A549 (cell line): ENCODE results near the gene TOP2A. TPM values are rescaled to one million over a fixed set of nuclear protein-coding genes. Genes with fewer than 3 reads are reported as not detected.
A peak's percentile ranks its signal among the peaks of the same experiment; 100 is the strongest.

Experiments used
- ATAC-seq, 2 experiments: fragments of 200-7000 bp in 1 of 2; fragments of >200 bp in 1 of 2; cut with Nextera tagmentation in 1 of 2; cut with Tn5 transposase in 1 of 2; 3 replicates each; pipeline versions ENCODE4 v1.8.0 to v1.9.1; 2018 to 2020; ENCODE audit warnings: mild to moderate bottlenecking in 1 of 2, moderate library complexity in 1 of 2
- CTCF ChIA-PET: fragments of 300-600 bp; sonication (Branson Sonifier 250); formaldehyde crosslinking; extraction: SDS; loops from one replicate; lab custom pipeline; 2021; ENCODE audit warnings: antibody characterized with exemption, inconsistent platforms; lab: Yijun Ruan, JAX
- POLR2A ChIA-PET: fragments of 350-600 bp; formaldehyde crosslinking; extraction: SDS; loops from one replicate; lab custom pipeline; 2021; ENCODE audit warnings: antibody characterized with exemption, inconsistent platforms; lab: Yijun Ruan, JAX
- DNase-seq, 2 experiments: peaks; one replicate each; pipeline versions ENCODE4 v3.0.0 to v3.0.0-alpha.2; 2011 to 2016; ENCODE audit warnings: low read depth in 1 of 2, low spot score in 1 of 2
- FAIRE-seq: peaks from 2 replicates; lab custom pipeline; 2011; peaks lifted over from hg19 to GRCh38; lab: Jason Lieb, UNC
- H3K27ac ChIP-seq, 2 experiments: fragments of >200 bp; sonication (Bioruptor Twin); formaldehyde crosslinking; 3 replicates each; pipeline ENCODE4 v1.5.1; 2016 to 2017
- H3K4me1 ChIP-seq: fragments of >200 bp; sonication (Bioruptor Twin); formaldehyde crosslinking; 3 replicates; pipeline ENCODE4 v1.6.1; 2016
- H3K4me2 ChIP-seq: fragments of >200 bp; sonication (Bioruptor Twin); formaldehyde crosslinking; 3 replicates; pipeline ENCODE4 v1.6.1; 2016
- H3K4me3 ChIP-seq: fragments of >200 bp; sonication (Bioruptor Twin); formaldehyde crosslinking; 3 replicates; pipeline ENCODE4 v1.5.1; 2016
- H3K9me3 ChIP-seq: fragments of >200 bp; sonication (Bioruptor Twin); formaldehyde crosslinking; 3 replicates; pipeline ENCODE4 v1.6.1; 2016
- ATOH8 ChIP-seq: fragments of 250-450 bp; sonication (Bioruptor Pico); IDR thresholded peaks from 2 replicates; pipeline ENCODE4 v1.5.0; 2020; ENCODE audit warnings: low read depth, mild to moderate bottlenecking, moderate library complexity
- BCL3 ChIP-seq: fragments of >200 bp; sonication (Bioruptor Twin); formaldehyde crosslinking; IDR thresholded peaks from 3 replicates; pipeline ENCODE4 v1.6.1; 2016
- CEBPB ChIP-seq, 2 experiments: fragments of >200 bp in 1 of 2; sonication (Bioruptor Twin) in 1 of 2; formaldehyde crosslinking in 1 of 2; IDR thresholded peaks; 2 replicates each; pipeline ENCODE4 v1.6.1; 2012 to 2016
- CHD2 ChIP-seq: fragments of 150-350 bp; IDR thresholded peaks from 2 replicates; pipeline ENCODE4 v1.6.1; 2014; ENCODE audit warnings: low read length; ENCODE audit not compliant: partially characterized antibody
- E2F6 ChIP-seq: IDR thresholded peaks from 2 replicates; pipeline ENCODE4 v1.6.1; 2012; ENCODE audit warnings: low read depth, borderline replicate concordance
- FOSB ChIP-seq: fragments of 250-450 bp; sonication (Bioruptor Pico); IDR thresholded peaks from 2 replicates; pipeline ENCODE4 v1.5.0; 2020; ENCODE audit warnings: mild to moderate bottlenecking, moderate library complexity
- FOXS1 ChIP-seq: fragments of 250-450 bp; sonication (Bioruptor Pico); IDR thresholded peaks from 2 replicates; pipeline ENCODE4 v1.5.0; 2020; ENCODE audit warnings: mild to moderate bottlenecking, moderate library complexity
- HMGXB4 ChIP-seq: fragments of 250-450 bp; sonication (Bioruptor Pico); IDR thresholded peaks from 2 replicates; pipeline ENCODE4 v1.5.0; 2021; ENCODE audit warnings: mild to moderate bottlenecking, moderate library complexity, borderline replicate concordance
- HOXA7 ChIP-seq: fragments of 250-450 bp; sonication (Bioruptor Pico); IDR thresholded peaks from 2 replicates; pipeline ENCODE4 v1.5.0; 2020; ENCODE audit warnings: mild to moderate bottlenecking, moderate library complexity
- HOXB13 ChIP-seq: fragments of 250-450 bp; sonication (Bioruptor Pico); IDR thresholded peaks from 2 replicates; pipeline ENCODE4 v1.5.0; 2020; ENCODE audit warnings: low read depth, mild to moderate bottlenecking, moderate library complexity
- JUN ChIP-seq, 2 experiments: fragments of >200 bp; sonication (Bioruptor Twin); formaldehyde crosslinking; IDR thresholded peaks; 2 replicates in 1 of 2; 3 replicates in 1 of 2; pipeline ENCODE4 v1.6.1; 2016 to 2017
- MAZ ChIP-seq: fragments of 150-350 bp; IDR thresholded peaks from 2 replicates; pipeline ENCODE4 v1.6.1; 2014; ENCODE audit warnings: antibody characterized with exemption, low read depth, low read length, borderline replicate concordance
- PBX3 ChIP-seq: IDR thresholded peaks from 2 replicates; pipeline ENCODE4 v1.6.1; 2012
- POLR2AphosphoS2 ChIP-seq: conservative IDR thresholded peaks from 2 replicates; pipeline ENCODE4 v1.6.1; 2012; ENCODE audit warnings: low read length, improper control_type of control experiment, inconsistent platforms
- RARB ChIP-seq: fragments of 250-450 bp; sonication (Bioruptor Pico); IDR thresholded peaks from 2 replicates; pipeline ENCODE4 v1.8.0; 2021; ENCODE audit warnings: mild to moderate bottlenecking, moderate library complexity
- REST ChIP-seq: fragments of 200-600 bp; sonication (generic); IDR thresholded peaks from 2 replicates; pipeline ENCODE4 v1.6.1; 2016; ENCODE audit warnings: antibody characterized with exemption, mild to moderate bottlenecking, moderate library complexity
- SMC3 ChIP-seq: fragments of >200 bp; sonication (Bioruptor Twin); formaldehyde crosslinking; IDR thresholded peaks from 3 replicates; pipeline ENCODE4 v1.6.1; 2018; ENCODE audit warnings: inconsistent platforms
- TFCP2L1 ChIP-seq: fragments of 250-450 bp; sonication (Bioruptor Pico); IDR thresholded peaks from 2 replicates; pipeline ENCODE4 v1.5.0; 2021; ENCODE audit warnings: mild to moderate bottlenecking
- TP53 ChIP-seq: fragments of 250-450 bp; sonication (Bioruptor Pico); IDR thresholded peaks from 2 replicates; pipeline ENCODE4 v1.5.0; 2021; ENCODE audit warnings: mild to moderate bottlenecking, moderate library complexity
- ZC3H11A ChIP-seq: fragments of 450-650 bp; IDR thresholded peaks from 2 replicates; pipeline ENCODE4 v1.6.1; 2014; ENCODE audit warnings: antibody characterized with exemption, mild to moderate bottlenecking
- WGBS: methylation state at CpG from one replicate; pipeline ENCODE4 v1.1.6; 2017; ENCODE audit errors: missing lambda C conversion rate; 5-methylcytosine and 5-hydroxymethylcytosine counted together
- polyA plus RNA-seq, 4 experiments: library from polyadenylated mRNA; depleted of rRNA in 3 of 4; stranded (reverse); fragments of >200 nt; fragmentation: RNase III in 1 of 4; extraction: RNeasy Plus Mini Kit Qiagen cat#74134 plus additional on column Dnase treatment in 1 of 4; gene quantifications; 2 replicates in 3 of 4; 3 replicates in 1 of 4; pipeline ENCODE4 v1.2.3, GENCODE V29; 2011 to 2017

Gene TOP2A
- polyA plus RNA-seq, 2 of the 4 experiments (the other 2 are of a cell fraction), result 226 to 416 TPM

- peak overlapping the region; percentile 62; the same call in 2 of the 3 replicates for H3K4me2 ChIP-seq
- DNase-seq (peak in 1 of 2 experiments; percentile 76), FAIRE-seq (peak; percentile 73), ATAC-seq (peak; percentile 2 to 13; a peak in 4 of 6 replicates)
- peak; percentile 65; the same call in 1 of the 2 replicates for TF ChIP-seq TP53 (CRISPR knock-in tag)
- peak; percentile 74; the same call in 1 of the 2 replicates for TF ChIP-seq RARB
- no peak for TF ChIP-seq CEBPB (IDR thresholded peaks at IDR 0.05)
- peak in 1 of 2 experiments; percentile 24; a peak in 2 of 5 replicates for TF ChIP-seq JUN (IDR thresholded peaks at IDR 0.05)
- TF ChIP-seq REST, result no peak
- TF ChIP-seq MAZ, result no peak
- TF ChIP-seq ATOH8 (CRISPR knock-in tag), result 0 out of 2 replicates have a peak, but pooled peaks have one; percentile 13
- TF ChIP-seq POLR2AphosphoS2, result peak; percentile 39; the same call in 1 of the 2 replicates
- peak; percentile 97 for TF ChIP-seq HOXA7
- peak; percentile 88 for TF ChIP-seq FOSB (CRISPR knock-in tag)
- peak; percentile 73; the same call in 1 of the 2 replicates for TF ChIP-seq HOXB13 (CRISPR knock-in tag)
- TF ChIP-seq BCL3, result 0 out of 3 replicates have a peak, but pooled peaks have one; percentile 15
- 0 out of 2 replicates have a peak, but pooled peaks have one; percentile 18 for TF ChIP-seq E2F6
- H3K9me3 ChIP-seq, result no peaks in the 10 kb centered on the region
- 44% methylated on average over 11 of the region's 11 CpGs for WGBS
- peaks cover 59% of the 10 kb centered on the region for H3K4me1 ChIP-seq
- ChIA-PET CTCF (interaction anchor here (0.8 to 37.5 kb wide), 9 partner anchors 9 to 96 kb away, joined by 3 to 822 read pairs (median 25); partner anchors contain the start of gene IGFBP4), POLR2A (interaction anchor here (0.7 to 12.0 kb wide), 19 partner anchors 9 to 1199 kb away, joined by 3 to 177 read pairs (median 6); partner anchors contain the start of gene TOP2A)
- H3K4me3 ChIP-seq, result no peak overlapping the region
- peak overlapping the region; percentile 71 to 90 for H3K27ac ChIP-seq
Measured at GRCh38 chr17:40463122-40463550, 45.4 kb upstream of the TOP2A start.

GRCh38 chr17:40462343-40463121 lies 44.8 kb upstream of the TOP2A start:
- peak overlapping the region; percentile 71 to 90 for H3K27ac ChIP-seq
- peak in 1 of 2 experiments; percentile 60 for DNase-seq
- ATAC-seq, result peak; percentile 0 to 2; a peak in 4 of 6 replicates
- peak overlapping the region; percentile 62 for H3K4me2 ChIP-seq
- no peak for FAIRE-seq
- peaks cover 65% of the 10 kb centered on the region for H3K4me1 ChIP-seq
- ChIA-PET CTCF (interaction anchor here (0.8 to 37.5 kb wide), 8 partner anchors 8 to 97 kb away, joined by 3 to 822 read pairs (median 16); partner anchors contain the start of gene IGFBP4), POLR2A (interaction anchor here (0.5 to 12.0 kb wide), 15 partner anchors 10 to 349 kb away, joined by 3 to 177 read pairs (median 6); no protein-coding TSS in a partner anchor)
- H3K9me3 ChIP-seq, result no peaks in the 10 kb centered on the region
- 66% methylated on average over 7 of the region's 9 CpGs for WGBS
- H3K4me3 ChIP-seq, result no peak overlapping the region
- no peak for TF ChIP-seq FOXS1 (CRISPR knock-in tag)
- peak; percentile 79; the same call in 1 of the 2 replicates for TF ChIP-seq PBX3
- 0 out of 2 replicates have a peak, but pooled peaks have one; percentile 53 for TF ChIP-seq MAZ
- TF ChIP-seq BCL3, result peak; percentile 55; the same call in 1 of the 3 replicates
- TF ChIP-seq POLR2AphosphoS2, result peak; percentile 78
- TF ChIP-seq ZC3H11A, result no peak
- no peak for TF ChIP-seq HMGXB4
- TF ChIP-seq TFCP2L1, result peak; percentile 18; the same call in 1 of the 2 replicates
- peak; percentile 61 for TF ChIP-seq CHD2
- peak; percentile 8; the same call in 1 of the 3 replicates for TF ChIP-seq SMC3
- TF ChIP-seq JUN (IDR thresholded peaks at IDR 0.05), result peak; percentile 5 to 42; a peak in 3 of 5 replicates
- TF ChIP-seq HOXB13 (CRISPR knock-in tag), result 0 out of 2 replicates have a peak, but pooled peaks have one; percentile 27
